OCI-LY3 (cell line): ENCODE measurements around the gene FAM98A.

Experiments used
- H2AFZ ChIP-seq: fragments of 200-600, 300-600 bp; shearing (Covaris generic); 2 replicates; pipeline ENCODE4 v1.6.0; 2014; ENCODE audit warnings: antibody characterized with exemption, low read depth, low read length
- H3K27ac ChIP-seq: fragments of 200-600, 300-600 bp; sonication (generic); 2 replicates; pipeline ENCODE4 v1.5.1; 2014; ENCODE audit warnings: mild to moderate bottlenecking, low read length, moderate library complexity, mixed read lengths
- H3K27me3 ChIP-seq: fragments of 200-600, 300-600 bp; sonication (generic); 2 replicates; pipeline ENCODE4 v1.6.1; 2014; ENCODE audit warnings: low read depth, low read length, mixed read lengths
- H3K36me3 ChIP-seq: fragments of 200-600, 300-600 bp; sonication (generic); replicated peaks from 2 replicates; pipeline ENCODE3; 2014; ENCODE audit warnings: low read depth, low read length, mixed read lengths
- H3K4me1 ChIP-seq: fragments of 300-600, 200-600 bp; sonication (generic); 2 replicates; pipeline ENCODE4 v1.6.1; 2014; ENCODE audit warnings: low read length, mixed read lengths
- H3K4me2 ChIP-seq: fragments of 200-600, 300-600 bp; sonication (generic); 2 replicates; pipeline ENCODE4 v1.6.1; 2014; ENCODE audit warnings: low read length, mixed read lengths
- H3K4me3 ChIP-seq: fragments of 300-600, 200-600 bp; sonication (generic); 2 replicates; pipeline ENCODE4 v1.5.1; 2014; ENCODE audit warnings: antibody characterized with exemption, mild to moderate bottlenecking, low read length, moderate library complexity
- H3K79me2 ChIP-seq: fragments of 300-600, 200-600 bp; shearing (Covaris generic); 2 replicates; pipeline ENCODE4 v1.6.1; 2014; ENCODE audit warnings: mild to moderate bottlenecking, low read length, mixed read lengths
- H3K9ac ChIP-seq: fragments of 300-600, 200-600 bp; shearing (Covaris generic); 2 replicates; pipeline ENCODE4 v1.6.0; 2014; ENCODE audit warnings: mild to moderate bottlenecking, low read length, moderate library complexity
- H3K9me3 ChIP-seq: fragments of 200-600, 300-600 bp; shearing (Covaris generic); 2 replicates; pipeline ENCODE4 v1.6.1; 2014; ENCODE audit warnings: low read length, mixed read lengths; ENCODE audit not compliant: insufficient read depth
- H4K20me1 ChIP-seq: fragments of 200-600, 300-600 bp; sonication (generic); 2 replicates; pipeline ENCODE4 v1.6.1; 2016; ENCODE audit warnings: low read length, mixed read lengths; ENCODE audit not compliant: insufficient read depth
- EZH2phosphoT487 ChIP-seq: fragments of 200-600 bp; shearing (Covaris generic); IDR thresholded peaks from 2 replicates; pipeline ENCODE4 v1.6.1; 2018; ENCODE audit warnings: antibody characterized with exemption, mixed run types, low read depth
- TF ChIP-seq, protein P1 (sequence below): fragments of 200-600, 300-600 bp; sonication (generic); IDR thresholded peaks from 2 replicates; pipeline ENCODE4 v1.5.1; 2014; ENCODE audit warnings: antibody characterized with exemption, low read length, low read depth

Gene FAM98A

DNA sequence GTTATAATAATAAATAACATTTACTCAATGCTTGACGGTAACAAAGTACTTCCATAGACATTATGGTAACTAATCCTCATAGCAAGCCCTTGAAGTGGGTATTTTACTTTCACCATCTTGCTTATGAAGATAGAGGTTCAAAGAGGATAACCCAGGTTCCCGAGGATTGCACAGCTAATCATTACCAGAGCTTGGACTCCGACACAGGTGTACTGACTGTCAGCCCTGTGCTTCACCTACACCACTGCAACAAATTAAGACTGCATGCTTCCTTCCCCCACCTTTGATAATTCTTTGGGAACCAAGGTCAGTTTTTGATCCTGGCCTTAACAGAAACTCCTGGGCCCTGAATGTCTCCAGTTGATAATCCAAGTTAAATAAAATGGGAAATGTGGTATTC, 48.9 kb downstream of the FAM98A start:
- no peak for TF ChIP-seq EZH2phosphoT487
- TF ChIP-seq, protein P1, sequence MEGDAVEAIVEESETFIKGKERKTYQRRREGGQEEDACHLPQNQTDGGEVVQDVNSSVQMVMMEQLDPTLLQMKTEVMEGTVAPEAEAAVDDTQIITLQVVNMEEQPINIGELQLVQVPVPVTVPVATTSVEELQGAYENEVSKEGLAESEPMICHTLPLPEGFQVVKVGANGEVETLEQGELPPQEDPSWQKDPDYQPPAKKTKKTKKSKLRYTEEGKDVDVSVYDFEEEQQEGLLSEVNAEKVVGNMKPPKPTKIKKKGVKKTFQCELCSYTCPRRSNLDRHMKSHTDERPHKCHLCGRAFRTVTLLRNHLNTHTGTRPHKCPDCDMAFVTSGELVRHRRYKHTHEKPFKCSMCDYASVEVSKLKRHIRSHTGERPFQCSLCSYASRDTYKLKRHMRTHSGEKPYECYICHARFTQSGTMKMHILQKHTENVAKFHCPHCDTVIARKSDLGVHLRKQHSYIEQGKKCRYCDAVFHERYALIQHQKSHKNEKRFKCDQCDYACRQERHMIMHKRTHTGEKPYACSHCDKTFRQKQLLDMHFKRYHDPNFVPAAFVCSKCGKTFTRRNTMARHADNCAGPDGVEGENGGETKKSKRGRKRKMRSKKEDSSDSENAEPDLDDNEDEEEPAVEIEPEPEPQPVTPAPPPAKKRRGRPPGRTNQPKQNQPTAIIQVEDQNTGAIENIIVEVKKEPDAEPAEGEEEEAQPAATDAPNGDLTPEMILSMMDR, result no peak

DNA sequence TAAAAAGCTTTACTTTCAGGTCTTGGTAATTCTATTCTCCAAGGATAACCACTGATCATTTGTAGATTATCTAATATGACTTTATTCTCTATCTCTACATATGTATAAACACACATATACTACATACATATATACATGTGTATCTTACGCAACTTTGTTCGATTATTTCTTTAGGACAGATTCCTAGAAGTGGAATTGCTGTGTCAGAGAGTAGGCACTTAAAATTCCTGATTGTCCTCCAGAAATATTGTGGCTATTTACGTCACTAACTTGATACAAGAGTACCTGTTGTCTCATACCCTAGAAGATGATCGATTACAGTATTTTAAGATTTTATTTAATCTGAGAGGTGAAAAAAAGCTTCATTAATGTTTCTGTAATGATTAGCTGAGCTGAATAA, 57.9 kb downstream of the FAM98A start:
- no peak for TF ChIP-seq EZH2phosphoT487
- TF ChIP-seq, protein P1, result no peak

More for the DNA sequence above, 48.9 kb downstream of the FAM98A start:
- Histone ChIP-seq H3K27me3 (no peaks in the 10 kb centered on the region), H3K4me1 (peaks cover 6% of the 10 kb centered on the region; the same call in 1 of the 2 replicates), H2AFZ (no peak overlapping the region), H3K36me3 (peaks cover 67% of the 10 kb centered on the region), H3K4me3 (no peak overlapping the region), H3K9me3 (no peaks in the 10 kb centered on the region), H3K9ac (no peak overlapping the region), H3K79me2 (no peaks in the 10 kb centered on the region), H4K20me1 (no peaks in the 10 kb centered on the region), H3K4me2 (no peak overlapping the region), H3K27ac (no peak overlapping the region)

DNA sequence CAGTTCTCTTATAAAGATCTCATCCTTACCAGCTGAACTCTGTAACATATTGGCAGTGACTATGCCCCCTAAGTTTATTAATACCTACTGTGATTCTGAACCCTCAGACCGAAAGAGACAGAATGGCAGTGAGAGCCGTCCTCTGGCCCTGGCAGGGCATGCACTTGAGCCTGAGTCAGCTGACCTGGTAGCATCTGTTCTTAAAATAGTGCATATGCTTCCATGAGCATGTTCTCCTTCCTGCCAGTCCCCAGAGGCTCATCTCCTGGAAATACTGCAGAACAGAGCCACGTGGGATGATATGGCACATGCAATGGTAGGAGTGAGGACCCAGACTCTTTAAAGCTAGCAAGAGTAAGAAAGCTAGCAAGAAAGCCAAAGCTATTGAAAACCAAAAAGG, 63.7 kb downstream of the FAM98A start:
- Histone ChIP-seq H3K9ac (no peak overlapping the region), H3K79me2 (peaks cover 25% of the 10 kb centered on the region), H4K20me1 (no peaks in the 10 kb centered on the region), H3K4me2 (no peak overlapping the region), H3K27me3 (no peaks in the 10 kb centered on the region), H3K4me3 (no peak overlapping the region), H2AFZ (no peak overlapping the region), H3K36me3 (peaks cover 65% of the 10 kb centered on the region), H3K27ac (no peak overlapping the region), H3K4me1 (peaks cover 34% of the 10 kb centered on the region), H3K9me3 (no peaks in the 10 kb centered on the region)
- no peak for TF ChIP-seq EZH2phosphoT487
- TF ChIP-seq, protein P1, result no peak

More for the DNA sequence above, 57.9 kb downstream of the FAM98A start:
- no peak overlapping the region for H3K9ac ChIP-seq
- no peaks in the 10 kb centered on the region for H3K79me2 ChIP-seq
- no peak overlapping the region for H3K4me3 ChIP-seq
- H2AFZ ChIP-seq, result no peak overlapping the region
- no peak overlapping the region for H3K27ac ChIP-seq
- H3K4me1 ChIP-seq, result peaks cover 8% of the 10 kb centered on the region
- peaks cover 59% of the 10 kb centered on the region for H3K36me3 ChIP-seq
- H3K4me2 ChIP-seq, result no peak overlapping the region
- H3K9me3 ChIP-seq, result no peaks in the 10 kb centered on the region
- H3K27me3 ChIP-seq, result no peaks in the 10 kb centered on the region
- H4K20me1 ChIP-seq, result no peaks in the 10 kb centered on the region
